GM19023 (cell line): ENCODE measurements around the gene DBNDD1.
"Not testable (repeated sequence)": the region's sequence is repeated elsewhere in the genome, so short reads cannot be mapped to it uniquely, and the experiment has no call there.

Source experiments
- ATAC-seq: cut with Tn5 transposase; IDR thresholded peaks from one replicate; pipeline ENCODE4 v1.9.1; 2021; ENCODE audit warnings: mild to moderate bottlenecking, moderate library complexity; ENCODE audit not compliant: unreplicated experiment

The DBNDD1 gene, protein sequence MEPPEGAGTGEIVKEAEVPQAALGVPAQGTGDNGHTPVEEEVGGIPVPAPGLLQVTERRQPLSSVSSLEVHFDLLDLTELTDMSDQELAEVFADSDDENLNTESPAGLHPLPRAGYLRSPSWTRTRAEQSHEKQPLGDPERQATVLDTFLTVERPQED

DNA sequence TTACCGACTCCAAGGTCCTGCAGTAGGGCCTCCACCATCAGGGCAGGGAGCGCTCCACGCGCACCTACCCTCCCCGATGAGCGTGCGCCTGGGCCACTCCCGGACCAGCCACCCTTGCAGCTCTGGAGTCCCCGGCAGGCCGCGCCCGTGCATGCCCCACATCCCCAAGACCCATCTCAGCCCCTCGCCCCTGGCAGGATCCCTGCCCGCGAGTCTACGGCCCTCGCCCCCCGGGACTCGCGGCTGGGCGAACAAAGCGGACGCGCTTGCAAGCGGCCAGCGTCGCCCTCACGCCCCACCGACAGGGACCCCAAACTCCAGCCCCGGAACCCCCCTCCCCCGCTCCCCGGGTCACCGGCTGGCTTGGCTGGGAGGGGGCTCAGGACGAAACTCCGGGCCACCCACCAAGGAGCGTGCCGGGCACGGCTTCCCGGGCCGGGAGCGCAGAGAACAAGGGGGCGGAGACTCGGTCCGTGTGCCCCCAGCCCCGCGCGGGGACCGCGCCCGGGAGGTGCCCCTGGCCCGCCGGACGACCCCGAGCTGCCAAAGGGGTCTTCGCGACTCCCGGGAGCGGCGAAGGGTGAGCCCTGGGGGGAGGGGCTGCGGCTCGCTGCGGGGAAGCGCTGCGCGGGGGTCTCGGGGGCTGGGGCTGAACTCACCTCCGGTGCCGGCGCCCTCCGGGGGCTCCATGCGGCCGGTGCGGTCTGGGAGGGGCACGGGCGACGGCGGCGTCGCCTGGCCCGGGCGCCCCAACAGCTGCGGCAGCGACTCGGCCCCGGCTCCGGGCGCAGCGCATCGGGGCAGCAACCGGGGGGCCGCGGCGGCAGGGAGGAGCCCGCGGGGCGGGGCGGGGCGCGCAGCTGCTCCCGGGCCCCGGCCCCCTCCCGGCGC, at the start of gene DBNDD1:
Gene DBNDD1 (minus strand): TSS at position 805 of the 891 bp plus-strand sequence. CDS start 115 bp downstream, at position 690.
- no peak for ATAC-seq

DNA sequence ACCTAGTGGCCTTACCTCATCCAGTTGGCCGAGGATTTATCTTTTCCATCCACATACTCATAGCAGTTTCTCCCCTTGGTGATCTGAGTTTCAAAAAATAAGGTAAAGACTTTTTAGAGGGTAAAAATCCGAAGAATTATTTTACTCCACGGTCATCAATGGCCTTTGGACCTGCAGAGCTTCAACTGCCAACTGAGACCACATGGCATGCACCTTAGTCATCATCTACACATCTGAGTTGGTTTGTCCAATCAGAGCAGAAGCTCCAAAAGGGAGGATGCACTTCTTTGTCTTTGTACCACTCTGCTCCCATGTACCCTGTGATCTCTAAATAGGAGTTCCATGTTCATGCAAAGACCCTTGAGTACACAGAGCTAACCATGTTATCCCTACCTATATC, 42.2 kb upstream of the DBNDD1 start:
- no peak for ATAC-seq

DNA sequence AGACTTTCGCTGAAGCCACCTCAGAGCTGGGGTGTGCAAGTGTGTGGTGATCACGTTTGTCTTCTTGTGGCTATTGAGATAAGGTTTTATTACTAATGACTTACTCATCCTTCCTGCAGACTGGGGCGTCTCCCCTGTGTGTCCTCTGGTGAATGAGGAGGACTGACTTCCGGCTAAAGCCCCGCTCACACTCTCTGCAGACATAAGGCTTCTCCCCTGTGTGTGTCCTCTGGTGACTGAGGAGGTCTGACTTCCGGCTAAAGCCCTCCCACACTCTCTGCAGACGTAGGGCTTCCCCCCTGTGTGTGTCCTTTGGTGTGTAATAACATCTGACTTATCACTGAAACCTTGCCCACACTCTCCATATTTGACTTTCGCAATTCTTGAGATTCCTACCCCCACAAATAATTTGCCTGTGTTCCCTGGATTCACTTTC, 38.5 kb upstream of the DBNDD1 start:
- no peak for ATAC-seq

DNA sequence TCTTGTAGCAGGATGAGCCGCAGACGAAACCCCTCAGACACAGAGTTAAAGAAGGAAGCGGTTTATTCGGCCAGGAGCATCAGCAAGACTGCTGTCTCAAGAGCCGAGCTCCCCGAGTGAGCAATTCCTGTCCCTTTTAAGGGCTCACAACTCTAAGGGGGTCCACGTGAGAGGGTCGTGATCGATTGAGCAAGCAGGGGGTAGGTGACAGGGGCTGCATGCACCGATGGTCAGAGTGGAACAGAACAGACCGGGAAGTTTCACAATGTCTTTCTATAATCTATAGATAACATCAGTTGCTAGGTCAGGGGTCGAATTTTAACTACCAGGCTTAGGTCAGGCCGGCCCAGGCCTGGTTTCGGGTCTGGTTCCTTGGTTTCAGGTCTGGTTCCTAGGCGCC, 37.3 kb upstream of the DBNDD1 start:
- not testable (repeated sequence) for ATAC-seq

DNA sequence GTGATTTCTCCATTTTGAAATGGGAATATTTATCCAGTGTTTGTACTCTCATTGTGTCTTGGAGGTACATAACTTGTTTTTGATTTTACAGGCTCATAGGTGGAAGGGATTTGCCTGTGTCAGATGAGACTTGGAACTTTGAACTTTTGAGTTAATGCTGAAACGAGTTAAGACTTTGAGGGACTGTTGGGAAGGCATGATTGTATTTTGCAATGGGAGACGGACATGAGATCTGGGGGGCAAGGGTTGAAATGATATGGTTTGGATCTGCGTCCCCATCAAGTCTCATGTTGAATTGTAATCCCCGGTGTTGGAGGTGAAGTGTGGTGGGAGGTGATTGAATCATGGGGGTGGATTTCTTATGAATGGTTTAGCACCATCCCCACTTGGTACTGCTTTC, 36.1 kb upstream of the DBNDD1 start:
- no peak for ATAC-seq

DNA sequence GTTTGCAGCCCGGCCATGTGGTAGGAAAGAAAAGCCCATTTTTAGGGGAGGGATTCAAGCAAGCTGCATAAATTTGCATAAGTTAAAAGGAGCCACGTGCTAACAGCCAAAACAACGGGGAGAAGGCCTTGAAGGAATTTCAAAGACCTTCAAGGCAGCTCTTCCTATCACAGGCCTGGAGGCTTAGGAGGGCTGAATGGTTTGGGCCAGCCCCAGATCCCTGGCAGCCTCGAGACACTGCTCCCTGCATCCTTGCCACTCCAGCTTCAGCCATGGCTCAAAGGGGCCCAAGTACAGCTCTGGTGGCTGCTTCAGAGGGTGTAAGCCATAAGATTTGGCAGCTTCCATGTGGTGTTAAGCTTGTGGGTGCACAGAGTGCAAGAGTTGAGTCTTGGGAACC, 35.3 kb upstream of the DBNDD1 start:
- no peak for ATAC-seq

DNA sequence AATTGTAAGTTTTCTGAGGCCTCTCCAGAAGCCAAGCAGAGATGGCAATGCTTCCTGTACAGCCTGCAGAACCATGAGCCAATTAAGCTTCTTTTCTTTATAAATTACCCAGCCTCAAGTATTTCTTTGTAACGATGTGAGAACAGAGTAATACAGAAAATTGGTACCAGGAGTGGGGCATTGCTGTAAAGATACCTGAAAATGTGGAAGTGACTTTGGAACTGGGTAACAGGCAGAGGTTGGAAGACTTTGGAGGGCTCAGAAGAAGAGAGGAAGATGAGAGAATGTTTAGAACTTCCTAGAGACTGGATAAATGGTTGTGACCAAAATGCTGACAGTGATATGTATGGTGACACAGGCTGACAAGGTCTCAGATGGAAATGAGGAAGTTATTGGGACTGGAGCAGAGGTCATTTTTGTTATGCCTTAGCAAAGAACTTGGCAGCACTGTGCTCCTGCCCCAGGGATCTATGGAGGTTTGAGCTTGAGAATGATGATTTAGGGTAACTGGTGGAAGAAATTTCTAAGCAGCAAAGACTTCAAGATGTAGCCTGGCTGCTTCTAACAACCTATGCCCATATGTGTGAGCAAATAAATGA, 34.7 kb upstream of the DBNDD1 start:
- ATAC-seq: no peak

DNA sequence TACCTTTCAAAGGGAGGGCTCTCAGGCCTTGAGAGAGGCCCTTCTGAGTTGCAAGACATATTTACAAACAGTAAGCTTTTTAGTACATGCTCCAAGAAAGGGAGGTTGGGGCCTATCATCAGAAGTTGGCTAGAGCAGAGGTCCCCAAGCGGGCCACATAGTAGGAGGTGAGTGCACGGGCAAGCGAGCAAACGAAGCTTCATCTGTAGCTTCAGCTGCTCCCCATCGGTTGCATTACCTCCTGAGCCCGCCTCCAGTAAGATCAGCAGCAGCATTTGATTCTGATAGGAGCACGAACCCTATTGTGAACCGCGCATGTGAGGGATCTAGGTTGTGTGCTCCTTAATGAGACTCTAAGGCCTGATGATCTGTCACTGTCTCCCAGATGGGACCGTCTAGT, 31.7 kb upstream of the DBNDD1 start:
- ATAC-seq: no peak

DNA sequence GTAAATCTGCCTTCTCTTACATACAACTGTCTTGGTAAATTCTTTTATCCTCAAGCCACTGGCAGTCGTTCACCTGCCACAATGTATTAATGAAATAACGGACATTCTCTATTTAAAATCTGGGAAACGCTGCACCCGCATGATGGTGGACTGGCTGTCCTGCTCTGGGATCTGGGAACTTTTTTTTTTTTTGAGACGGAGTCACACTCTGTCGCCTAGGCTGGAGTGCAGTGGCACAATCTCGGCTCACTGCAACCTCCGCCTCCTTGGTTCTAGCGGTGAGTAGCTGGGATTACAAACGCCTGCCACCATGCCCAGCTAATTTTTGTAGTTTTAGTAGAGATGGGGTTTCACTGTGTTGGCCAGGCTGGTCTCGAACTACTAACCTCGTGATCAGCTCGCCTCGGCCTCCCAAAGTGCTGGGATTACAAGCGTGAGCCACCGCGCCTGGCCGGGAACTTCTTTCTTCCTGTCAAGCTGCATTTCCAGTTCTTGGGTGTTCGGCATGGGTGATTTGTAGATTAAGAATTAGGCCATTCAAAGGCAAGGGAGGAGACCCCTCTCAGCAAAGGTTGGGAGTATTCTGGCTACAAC, 29.6 kb upstream of the DBNDD1 start:
- ATAC-seq: no peak

DNA sequence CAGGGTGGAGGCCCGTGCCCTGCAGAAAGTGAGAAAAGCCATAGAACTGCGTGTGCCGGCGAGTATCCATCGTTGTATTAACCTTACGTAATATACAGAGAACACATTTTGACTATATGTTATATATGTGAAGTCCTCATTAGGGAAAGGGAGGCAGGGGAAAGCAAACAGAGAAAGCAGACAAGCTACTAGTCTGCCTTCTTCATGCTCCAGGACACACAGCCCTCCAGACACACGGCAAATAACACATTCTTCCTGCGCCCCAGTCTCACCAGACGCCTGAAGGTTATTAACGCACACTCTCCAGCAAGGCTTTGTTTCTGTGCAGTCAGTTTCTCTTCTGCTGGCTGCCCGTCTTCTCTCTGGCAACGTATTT, 29.1 kb upstream of the DBNDD1 start:
- no peak for ATAC-seq

DNA sequence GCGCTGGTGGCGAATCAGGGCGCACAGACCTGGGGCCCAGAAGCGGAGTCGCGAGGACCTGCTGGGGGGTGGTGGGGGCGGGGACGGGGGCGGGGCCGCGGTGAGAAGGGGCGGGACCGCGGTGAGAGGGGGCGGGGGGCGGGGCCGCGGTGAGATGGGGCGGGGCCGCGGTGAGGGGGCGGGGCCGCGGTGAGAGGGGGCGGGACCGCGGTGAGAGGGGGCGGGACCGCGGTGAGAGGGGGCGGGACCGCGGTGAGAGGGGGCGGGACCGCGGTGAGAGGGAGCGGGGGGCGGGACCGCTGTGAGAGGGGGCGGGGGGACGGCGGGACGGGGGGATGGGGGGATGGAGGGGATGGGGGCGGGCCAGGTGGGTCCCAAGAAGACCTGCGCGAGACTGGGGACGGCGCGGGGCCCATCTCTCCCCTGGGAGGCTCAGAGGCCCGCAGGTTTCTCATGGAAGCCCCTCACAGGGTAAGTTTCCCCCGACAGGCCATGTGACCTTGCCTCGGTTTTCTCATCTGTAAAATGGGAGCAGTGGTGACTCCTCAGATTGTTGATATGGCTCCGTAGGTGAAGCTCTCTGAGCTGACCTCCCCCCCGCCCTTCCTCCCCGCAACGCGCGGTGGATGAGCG, 28.6 kb upstream of the DBNDD1 start:
- no peak for ATAC-seq

DNA sequence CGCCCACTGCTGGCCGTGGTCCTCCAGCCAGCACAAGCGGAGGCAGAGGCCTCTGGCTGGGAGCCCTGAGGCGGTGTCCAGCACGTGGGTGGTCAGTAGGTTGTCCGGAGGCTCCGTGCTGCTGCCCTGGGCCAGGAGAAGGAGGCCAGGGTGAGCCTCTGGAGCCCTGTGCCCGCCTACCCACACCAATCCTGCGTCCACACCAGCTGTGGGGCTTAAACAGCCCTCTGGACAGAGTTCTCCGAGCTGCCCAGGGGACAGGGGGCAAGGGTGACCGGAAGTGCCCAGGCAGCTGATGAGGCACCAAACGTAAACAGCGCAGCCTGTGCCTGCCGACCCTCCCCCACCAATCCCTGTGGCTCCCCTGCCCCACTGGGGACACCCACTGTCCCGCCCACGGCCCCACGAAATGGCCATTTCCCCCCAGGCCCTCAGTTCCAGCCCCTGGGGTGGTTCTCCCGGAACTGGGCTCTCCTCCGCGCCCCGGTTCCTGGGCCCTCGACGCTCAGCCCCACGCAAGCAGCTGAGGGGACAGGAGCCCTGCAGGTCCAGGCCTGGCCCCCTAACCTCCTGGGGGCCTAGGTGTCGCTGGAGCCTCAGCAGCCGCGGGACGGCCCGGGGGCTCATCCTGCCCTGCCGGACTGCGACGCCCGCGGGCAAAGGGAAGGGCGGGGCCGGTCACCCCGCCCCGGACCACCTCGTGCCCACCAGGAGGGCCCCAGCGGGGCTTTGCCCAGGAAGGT, 27.9 kb upstream of the DBNDD1 start:
- ATAC-seq: no peak

DNA sequence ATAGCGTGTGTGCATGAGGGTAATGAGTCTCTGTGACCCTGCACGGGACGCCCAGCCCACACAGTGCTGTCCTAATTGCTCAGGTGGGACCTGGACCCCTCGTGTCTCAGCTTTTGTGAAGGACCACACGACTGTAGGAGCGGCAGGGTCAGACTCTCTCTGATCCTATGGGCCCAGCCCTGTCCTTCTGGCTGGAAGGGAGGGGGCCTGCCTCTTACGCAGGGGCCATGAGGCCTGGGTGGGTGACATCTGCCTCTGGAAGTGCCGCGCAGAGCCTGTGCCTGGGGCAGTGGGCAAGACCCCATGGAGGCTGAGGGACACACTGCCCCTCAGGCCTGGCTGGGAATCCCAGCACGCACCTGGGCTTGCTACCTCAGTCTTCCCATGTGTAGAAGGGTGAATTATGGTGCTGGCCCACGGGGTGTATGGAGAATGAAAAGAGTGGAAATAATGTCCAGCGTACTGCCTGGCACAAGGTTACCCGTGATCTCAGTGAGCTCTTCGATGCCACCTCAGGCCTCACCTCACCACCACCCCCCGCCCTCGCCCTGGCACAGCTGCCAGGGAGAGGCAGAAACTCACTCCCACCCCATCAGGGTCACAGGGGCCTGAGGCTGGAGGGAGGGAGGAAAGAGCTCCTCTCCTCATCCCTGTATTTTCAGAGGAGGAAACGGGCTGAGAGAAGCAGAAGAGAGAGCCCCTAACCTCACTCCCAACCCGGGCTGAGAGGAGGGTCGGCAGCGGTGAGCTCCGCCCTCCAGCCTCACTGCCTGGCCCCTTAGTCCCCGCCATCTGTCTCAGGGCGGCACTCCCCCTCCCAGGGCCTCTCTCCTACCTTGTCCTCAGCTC, 27.1 kb upstream of the DBNDD1 start:
- ATAC-seq: no peak

DNA sequence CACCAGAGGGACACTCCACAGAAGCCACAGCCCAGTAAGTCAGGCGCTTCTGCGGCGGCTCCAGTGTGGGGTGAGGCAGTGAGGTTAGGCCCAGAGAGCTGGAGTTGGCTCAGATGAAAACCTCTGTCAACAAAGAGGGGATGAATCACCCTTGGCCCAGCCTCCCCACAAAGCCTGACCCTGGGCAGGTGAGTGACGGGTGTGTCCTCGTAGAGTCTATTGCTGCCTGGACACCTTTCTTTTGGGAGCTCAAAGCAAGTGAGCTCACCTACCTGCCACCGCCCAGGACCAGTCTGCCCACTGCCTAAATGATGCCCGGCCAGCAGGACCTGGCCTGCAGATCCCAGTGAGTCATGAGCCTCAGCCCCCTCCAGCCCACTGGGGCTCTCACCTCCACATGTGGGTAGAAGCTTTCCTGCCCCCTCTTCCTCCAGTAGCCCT, 24.9 kb upstream of the DBNDD1 start:
- ATAC-seq: no peak

DNA sequence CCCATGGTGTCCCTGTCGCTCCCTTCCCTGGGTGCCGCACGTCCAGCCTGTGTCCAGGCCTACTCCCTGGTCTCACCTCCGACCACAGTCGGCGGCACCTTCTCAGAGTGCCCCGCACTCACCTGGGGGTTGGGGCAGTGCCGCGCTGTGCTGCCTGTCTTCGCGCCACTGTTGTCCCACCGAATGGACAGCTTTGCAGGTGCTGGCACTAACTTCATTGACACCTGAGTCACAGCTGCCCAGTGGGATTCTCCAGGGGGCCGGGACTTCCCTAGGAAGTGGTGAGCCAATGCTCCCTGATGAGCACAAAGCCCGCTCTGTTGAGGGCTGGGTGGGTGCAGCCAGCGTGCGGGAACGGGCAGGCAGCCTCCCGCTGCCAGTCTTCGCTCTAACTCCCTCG, 24.3 kb upstream of the DBNDD1 start:
- ATAC-seq: no peak

DNA sequence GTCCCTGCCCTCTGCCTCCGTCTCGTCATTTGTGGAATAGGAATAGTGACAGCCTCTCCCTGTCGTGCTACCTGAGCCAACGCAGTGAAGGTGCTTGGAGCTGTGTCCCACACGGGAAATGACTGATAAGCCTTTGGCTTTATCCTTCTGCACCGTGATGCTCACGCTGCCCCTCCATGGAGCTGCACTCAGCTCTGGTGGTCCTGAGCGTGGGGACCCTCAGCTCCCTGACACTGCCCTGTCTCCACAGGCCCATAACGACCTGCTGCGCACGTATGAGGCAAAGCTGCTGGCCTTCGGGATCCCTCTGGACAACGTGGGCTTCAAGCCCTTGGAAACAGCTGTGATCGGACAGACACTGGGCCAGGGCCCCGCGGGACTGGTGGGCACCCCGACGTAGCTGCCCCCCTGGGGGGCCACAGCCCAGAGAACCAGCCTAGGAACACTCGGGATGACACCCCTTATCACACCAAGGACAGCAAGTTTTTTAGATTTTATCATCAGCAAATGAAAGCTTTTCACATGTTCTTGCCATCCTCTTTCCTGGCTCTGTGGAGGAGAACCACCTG, 23.8 kb upstream of the DBNDD1 start:
- no peak for ATAC-seq

DNA sequence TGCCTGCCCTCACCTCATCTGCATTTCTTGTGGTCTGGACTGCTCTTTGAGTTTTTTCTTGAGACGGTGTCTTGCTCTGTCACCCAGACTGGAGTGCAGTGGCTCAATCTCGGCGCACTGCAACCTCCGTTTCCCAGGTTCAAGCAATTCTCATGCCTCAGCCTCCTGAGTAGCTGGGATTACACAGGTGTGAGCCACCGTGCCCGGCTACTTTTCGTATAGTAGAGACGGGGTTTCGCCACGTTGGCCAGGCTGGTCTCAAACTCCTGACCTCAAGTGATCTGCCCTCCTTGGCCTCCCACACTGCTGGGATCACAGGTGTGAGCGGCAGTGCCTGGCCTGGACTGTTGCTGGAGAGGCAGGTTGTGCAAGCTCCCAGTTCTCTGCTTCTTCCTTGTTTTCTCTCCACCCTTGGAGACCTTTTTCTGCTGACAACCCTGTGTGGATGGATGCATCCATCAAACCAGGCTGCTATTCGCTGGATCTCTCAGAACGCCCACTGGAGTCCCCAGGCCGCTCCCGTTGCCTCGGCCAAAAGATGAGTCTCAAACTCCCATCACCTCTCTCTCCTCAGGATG, 22.7 kb upstream of the DBNDD1 start:
- ATAC-seq: no peak

DNA sequence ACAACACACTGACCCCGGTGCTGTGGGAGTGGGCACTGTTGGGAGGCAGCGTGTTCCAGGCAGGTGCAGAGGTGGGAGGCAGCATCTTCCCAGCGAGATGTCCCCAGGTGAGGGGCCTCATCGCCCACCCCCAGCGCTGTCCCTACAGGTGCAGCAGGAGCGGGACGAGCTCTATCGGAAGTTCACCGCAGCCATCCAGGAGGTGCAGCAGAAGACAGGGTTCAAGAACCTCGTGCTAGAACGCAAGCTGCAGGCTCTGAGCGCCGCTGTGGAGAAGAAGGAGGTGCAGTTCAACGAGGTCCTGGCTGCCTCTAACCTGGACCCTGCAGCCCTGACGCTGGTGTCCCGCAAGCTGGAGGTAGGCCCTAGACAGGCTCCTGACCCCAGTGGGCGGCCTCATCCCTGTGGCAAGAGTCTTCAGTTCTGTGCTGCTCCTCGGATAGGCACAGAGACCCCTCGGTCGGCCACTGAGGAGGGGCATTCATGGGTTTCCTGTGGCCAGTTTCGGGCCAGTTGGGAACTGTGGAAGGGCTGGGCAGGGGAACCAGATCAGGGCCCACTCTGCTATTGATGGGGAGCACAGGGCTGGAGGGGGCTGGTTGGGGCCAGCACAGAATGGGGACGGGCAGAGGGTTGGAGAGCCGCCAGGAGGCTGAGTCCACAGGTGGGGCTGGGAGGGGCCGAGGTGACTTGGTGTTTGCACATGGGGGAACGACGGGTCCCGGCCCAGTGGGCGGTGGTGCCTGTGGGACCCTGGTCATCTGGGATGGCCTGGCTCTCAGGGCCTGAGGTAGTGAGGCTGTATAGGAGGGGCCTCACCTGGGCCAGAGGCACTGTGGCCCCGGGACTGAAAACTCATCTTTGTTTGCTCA, 21.1 kb upstream of the DBNDD1 start:
- no peak for ATAC-seq
